HepG2 (cell line): Measurements from ENCODE around the gene LIN7A. TPM values are rescaled to one million over a fixed set of nuclear protein-coding genes. Genes with fewer than 3 reads are reported as not detected.

Source experiments
- ATAC-seq: fragments of 200-7000 bp; cut with Tn5 transposase; 3 replicates; pipeline ENCODE4 v1.9.1; 2020; ENCODE audit warnings: mild to moderate bottlenecking, moderate library complexity
- BruUV-seq: library from RNA; stranded (reverse); fragments of 400-500 nt; replicated peaks from 2 replicates; lab custom pipeline; 2021; lab: Mats Ljungman, UMichigan
- CTCF ChIA-PET: fragments of 300-600 bp; formaldehyde crosslinking; extraction: SDS; loops from one replicate; lab custom pipeline; 2021; ENCODE audit warnings: low total read pairs, inconsistent platforms, low intra/inter-chr PET ratio; lab: Yijun Ruan, JAX
- POLR2A ChIA-PET: fragments of 350-600 bp; sonication (Branson Sonifier 250); formaldehyde crosslinking; loops from one replicate; lab custom pipeline; 2020; ENCODE audit warnings: antibody characterized with exemption, inconsistent platforms; lab: Yijun Ruan, JAX
- DNase-seq: peaks from one replicate; pipeline ENCODE4 v3.0.0-alpha.2; 2015; ENCODE audit warnings: low spot score
- FAIRE-seq: peaks from 3 replicates; lab custom pipeline; 2011; peaks lifted over from hg19 to GRCh38; lab: Jason Lieb, UNC
- H2AFZ ChIP-seq: one replicate; pipeline ENCODE4 v1.6.1; 2011; ENCODE audit warnings: low read length, inconsistent platforms
- H3K27ac ChIP-seq: fragments of 300-600 bp; 3 replicates; pipeline ENCODE4 v1.8.0; 2011; ENCODE audit warnings: mixed run types, mild to moderate bottlenecking, mixed read lengths, low read length, inconsistent platforms; ENCODE audit not compliant: insufficient read depth; ENCODE audit errors: extremely low read length
- H3K27me3 ChIP-seq, 2 experiments: fragments of 200-600 bp in 1 of 2; 2 replicates in 1 of 2; 3 replicates in 1 of 2; pipeline versions ENCODE4 v1.6.0 to v1.8.0; 2011; ENCODE audit warnings: low read length in 2 of 2, mild to moderate bottlenecking in 2 of 2, moderate library complexity in 2 of 2, inconsistent platforms in 1 of 2; ENCODE audit not compliant: insufficient read depth in 2 of 2, control insufficient read depth in 1 of 2
- H3K36me3 ChIP-seq, 2 experiments: fragments of 200-600 bp in 1 of 2; replicated peaks in 1 of 2; 2 replicates in 1 of 2; 3 replicates in 1 of 2; pipeline versions ENCODE4 v1.5.1 to v1.8.0; 2011; ENCODE audit warnings: low read length in 2 of 2, inconsistent platforms in 1 of 2; ENCODE audit not compliant: insufficient read depth in 2 of 2, control insufficient read depth in 1 of 2
- H3K4me1 ChIP-seq: 2 replicates; pipeline ENCODE4 v1.5.1; 2012; ENCODE audit warnings: low read length, inconsistent platforms; ENCODE audit not compliant: insufficient read depth
- H3K4me2 ChIP-seq: 2 replicates; pipeline ENCODE4 v1.6.0; 2011; ENCODE audit warnings: low read depth, low read length, inconsistent platforms
- H3K4me3 ChIP-seq, 3 experiments: fragments of 200-600 bp in 1 of 3; sonication (generic), shearing (Covaris generic) in 1 of 3; replicated peaks in 1 of 3; 2 replicates each; pipeline ENCODE4 v1.5.1; 2011 to 2016; ENCODE audit warnings: low read length in 3 of 3, inconsistent platforms in 2 of 3, low read depth in 2 of 3, mild to moderate bottlenecking in 2 of 3, control low read depth in 1 of 3, mixed read lengths in 1 of 3; ENCODE audit not compliant: insufficient read depth in 1 of 3
- H3K79me2 ChIP-seq: one replicate; pipeline ENCODE4 v1.6.1; 2011; ENCODE audit warnings: low read length, inconsistent platforms; ENCODE audit not compliant: insufficient read depth
- H3K9ac ChIP-seq: 2 replicates; pipeline ENCODE4 v1.6.0; 2011; ENCODE audit warnings: mild to moderate bottlenecking, low read depth, low read length, inconsistent platforms; ENCODE audit not compliant: insufficient read depth
- H3K9me3 ChIP-seq: 2 replicates; pipeline ENCODE4 v1.5.1; 2012; ENCODE audit warnings: mild to moderate bottlenecking, low read length
- H4K20me1 ChIP-seq: 2 replicates; pipeline ENCODE4 v1.6.0; 2011; ENCODE audit warnings: inconsistent platforms, mild to moderate bottlenecking, low read length, moderate library complexity; ENCODE audit not compliant: insufficient read depth
- CHD4 ChIP-seq: fragments of 200-600 bp; sonication (generic); IDR thresholded peaks from 2 replicates; pipeline ENCODE4 v1.7.0; 2017; ENCODE audit warnings: mild to moderate bottlenecking, low read length, borderline replicate concordance
- GATAD1 ChIP-seq: IDR thresholded peaks from 2 replicates; pipeline ENCODE4 v1.6.1; 2016; ENCODE audit warnings: missing genetic modification reagents, missing compliant biosample characterization
- HNF4A ChIP-seq: sonication (generic); formaldehyde crosslinking; IDR thresholded peaks from 2 replicates; pipeline ENCODE4 v1.4.0; 2020; ENCODE audit warnings: missing genetic modification reagents
- HOXD1 ChIP-seq: sonication (generic); formaldehyde crosslinking; IDR thresholded peaks from 2 replicates; pipeline ENCODE4 v1.5.0; 2020; ENCODE audit warnings: missing genetic modification reagents
- JDP2 ChIP-seq: sonication (generic); formaldehyde crosslinking; IDR thresholded peaks from 2 replicates; pipeline ENCODE4 v1.8.1; 2022; ENCODE audit warnings: missing genetic modification reagents, borderline replicate concordance
- MTA3 ChIP-seq: sonication (generic); formaldehyde crosslinking; IDR thresholded peaks from 2 replicates; pipeline ENCODE4 v1.4.0; 2020; ENCODE audit warnings: missing genetic modification reagents
- NAIF1 ChIP-seq: sonication (generic); formaldehyde crosslinking; IDR thresholded peaks from 2 replicates; pipeline ENCODE4 v1.5.0; 2020; ENCODE audit warnings: mild to moderate bottlenecking, missing genetic modification reagents, borderline replicate concordance
- NFATC3 ChIP-seq: sonication (generic); formaldehyde crosslinking; IDR thresholded peaks from 2 replicates; pipeline ENCODE4 v1.5.1; 2020; ENCODE audit warnings: mild to moderate bottlenecking, missing genetic modification reagents
- NR2F1 ChIP-seq, 2 experiments: fragments of 450-650 bp in 1 of 2; formaldehyde crosslinking in 1 of 2; IDR thresholded peaks; 2 replicates each; pipeline versions ENCODE4 v1.5.0 to v1.6.1; 2016 to 2020; ENCODE audit warnings: mild to moderate bottlenecking in 1 of 2, missing compliant biosample characterization in 1 of 2, missing genetic modification reagents in 1 of 2, moderate library complexity in 1 of 2
- PCBP2 ChIP-seq: fragments of 200-400 bp; formaldehyde crosslinking; optimal IDR thresholded peaks from 2 replicates; pipeline ENCODE3; 2018; ENCODE audit warnings: low read length, low read depth; ENCODE audit not compliant: poor library complexity, severe bottlenecking
- PHF8 ChIP-seq: sonication (generic); formaldehyde crosslinking; IDR thresholded peaks from 2 replicates; pipeline ENCODE4 v1.5.0; 2020; ENCODE audit warnings: missing genetic modification reagents
- PRMT3 ChIP-seq: sonication (generic); formaldehyde crosslinking; IDR thresholded peaks from 2 replicates; pipeline ENCODE4 v1.8.1; 2022; ENCODE audit warnings: low read depth, mild to moderate bottlenecking, moderate library complexity, missing genetic modification reagents, borderline replicate concordance
- SNAI1 ChIP-seq: sonication (generic); formaldehyde crosslinking; IDR thresholded peaks from 2 replicates; pipeline ENCODE4 v1.5.0; 2020; ENCODE audit warnings: mild to moderate bottlenecking, missing genetic modification reagents, borderline replicate concordance
- TSC22D2 ChIP-seq: sonication (generic); formaldehyde crosslinking; IDR thresholded peaks from 2 replicates; pipeline ENCODE4 v1.5.1; 2020; ENCODE audit warnings: missing genetic modification reagents, mild to moderate bottlenecking, borderline replicate concordance
- ZBED4 ChIP-seq: sonication (generic); formaldehyde crosslinking; IDR thresholded peaks from 2 replicates; pipeline ENCODE4 v1.4.0; 2020; ENCODE audit warnings: missing genetic modification reagents, borderline replicate concordance
- ZFP36 ChIP-seq: fragments of 150-350 bp; IDR thresholded peaks from 2 replicates; pipeline ENCODE4 v1.6.1; 2018; ENCODE audit warnings: borderline replicate concordance, low read length, low read depth; ENCODE audit not compliant: partially characterized antibody
- ZNF362 ChIP-seq: sonication (generic); formaldehyde crosslinking; IDR thresholded peaks from 2 replicates; pipeline ENCODE4 v1.4.0; 2020; ENCODE audit warnings: missing genetic modification reagents, mild to moderate bottlenecking, borderline replicate concordance
- ZNF550 ChIP-seq: sonication (generic); formaldehyde crosslinking; IDR thresholded peaks from 2 replicates; pipeline ENCODE4 v1.4.0; 2020; ENCODE audit warnings: mild to moderate bottlenecking, missing genetic modification reagents, borderline replicate concordance
- in situ Hi-C: cut with HindIII; loops from 2 replicates; pipeline ENCODE4 v1.10.0; 2017; ENCODE audit warnings: low pct_unique_long_range_greater_than_20kb; ENCODE audit not compliant: extremely low pct_ligation_motif_present
- intact Hi-C: fragments of 100-400 bp; cut with micrococcal nuclease; formaldehyde crosslinking; loops from one replicate; pipeline ENCODE4 v1.10.0; 2022; ENCODE audit not compliant: unreplicated experiment
- polyA plus RNA-seq, 8 experiments: library from polyadenylated mRNA; depleted of rRNA in 3 of 8; stranded (reverse) in 7 of 8; unstranded in 1 of 8; fragments of >200 nt; fragmentation: Illumina TruSeq in 4 of 8; extraction: Trizol in 4 of 8; gene quantifications; 2 replicates each; pipeline versions ENCODE4 v1.2.1 to v1.2.3, GENCODE V29; 2011 to 2016; ENCODE audit warnings: low read depth in 4 of 8, missing spikeins in 1 of 8, mixed read lengths in 1 of 8; ENCODE audit not compliant: insufficient read depth in 1 of 8
- total RNA-seq, 5 experiments: library from RNA; depleted of rRNA; stranded (reverse); fragments of >200 nt; fragmentation: Illumina TruSeq; extraction: Trizol; gene quantifications; 2 replicates each; pipeline ENCODE4 v1.2.3, GENCODE V29; 2016; ENCODE audit warnings: low read depth in 1 of 5

LIN7A gene
- total and polyA plus RNA-seq, 2 of the 13 experiments (the other 11 are each of a cell fraction or from before 2014, with no cell fraction given), result 18.5 to 19.2 TPM

GRCh38 chr12:80954857-80955520 is 17.3 kb upstream of the LIN7A start (continued):
- no peak for TF ChIP-seq ZNF362 (CRISPR knock-in tag)
- no peak for TF ChIP-seq HNF4A (CRISPR knock-in tag)

GRCh38 chr12:80952443-80952842 is 14.7 kb upstream of the LIN7A start:
- no TSS peak for BruUV-seq
- CTCF ChIA-PET, result no interaction called here
- FAIRE-seq (no peak), DNase-seq (no peak), ATAC-seq (no peak)
- TF ChIP-seq ZNF550 (CRISPR knock-in tag) (no peak), MTA3 (CRISPR knock-in tag) (no peak), JDP2 (CRISPR knock-in tag) (no peak), ZFP36 (no peak), PHF8 (CRISPR knock-in tag) (no peak), SNAI1 (no peak), NR2F1 (CRISPR knock-in tag; IDR thresholded peaks at IDR 0.05) (no peak), TSC22D2 (CRISPR knock-in tag) (no peak), NFATC3 (CRISPR knock-in tag) (no peak), GATAD1 (CRISPR knock-in tag) (no peak), PRMT3 (CRISPR knock-in tag) (no peak), HOXD1 (no peak), CHD4 (no peak), NAIF1 (CRISPR knock-in tag) (no peak), PCBP2 (no peak), ZBED4 (CRISPR knock-in tag) (no peak)
- Histone ChIP-seq H3K27me3 (no peaks in the 10 kb centered on the region), H3K4me2 (no peak overlapping the region), H3K27ac (no peak overlapping the region), H3K9ac (no peak overlapping the region), H4K20me1 (no peaks in the 10 kb centered on the region), H3K4me3 (no peak overlapping the region), H3K36me3 (no peaks in the 10 kb centered on the region), H3K4me1 (peaks cover 6% of the 10 kb centered on the region; the same call in 1 of the 2 replicates), H3K9me3 (no peaks in the 10 kb centered on the region), H3K79me2 (no peaks in the 10 kb centered on the region), H2AFZ (no peak overlapping the region)
- intact Hi-C loops (no loop called here), in situ Hi-C loops (no loop called here)
- POLR2A ChIA-PET, result no interaction called here
